Subcutaneous abdominal adipose tissue (tissue), 5 donors: Measurements from ENCODE around the gene ERMAP.

Experiments used
- H3K27ac ChIP-seq: one replicate; pipeline ENCODE4 v1.7.0; 2013; ENCODE audit warnings: low read depth, mild to moderate bottlenecking, inconsistent platforms, low read length, moderate library complexity
- H3K27me3 ChIP-seq, 5 donors: one replicate each; pipeline ENCODE4 v1.7.0; 2013; ENCODE audit warnings: low read length in 5 of 5, inconsistent platforms in 1 of 5; ENCODE audit not compliant: control insufficient read depth in 5 of 5, insufficient read depth in 4 of 5
- H3K36me3 ChIP-seq, 5 donors: one replicate each; pipeline ENCODE4 v1.7.0; 2013; ENCODE audit warnings: low read length in 5 of 5; ENCODE audit not compliant: control insufficient read depth in 5 of 5, insufficient read depth in 5 of 5
- H3K4me1 ChIP-seq, 5 donors: one replicate each; pipeline ENCODE4 v1.7.0; 2013; ENCODE audit warnings: low read length in 5 of 5, mild to moderate bottlenecking in 3 of 5, moderate library complexity in 1 of 5; ENCODE audit not compliant: control insufficient read depth in 5 of 5, insufficient read depth in 5 of 5
- H3K4me3 ChIP-seq, 5 donors: one replicate each; pipeline ENCODE4 v1.7.0; 2013; ENCODE audit warnings: low read length in 5 of 5, low read depth in 1 of 5
- H3K9ac ChIP-seq, 5 donors: one replicate each; pipeline ENCODE4 v1.7.0; 2013; ENCODE audit warnings: low read length in 5 of 5, mild to moderate bottlenecking in 4 of 5, moderate library complexity in 3 of 5
- H3K9me3 ChIP-seq, 5 donors: one replicate each; pipeline ENCODE4 v1.7.0; 2013; ENCODE audit warnings: low read length in 5 of 5; ENCODE audit not compliant: control insufficient read depth in 5 of 5
- donor health status: healthy.
- donor health status: healthy.
- donor health status: healthy.
- donor health status: healthy.
- donor health status: healthy.

ERMAP gene

GRCh38 chr1:42824481-42825035, 7.6 kb downstream of the ERMAP start:
- Histone ChIP-seq H3K27ac (no peak overlapping the region), H3K4me3 (no peak overlapping the region), H3K27me3 (no peaks in the 10 kb centered on the region), H3K9me3 (no peaks in the 10 kb centered on the region), H3K4me1 (peaks cover 0 to 19% (median 6%) of the 10 kb centered on the region in 5 donors), H3K9ac (no peak overlapping the region), H3K36me3 (peaks cover 0 to 8% (median 4%) of the 10 kb centered on the region in 5 donors)

- no peak overlapping the region for H3K4me3 ChIP-seq
- H3K27ac ChIP-seq = no peak overlapping the region
- H3K9ac ChIP-seq = no peak overlapping the region
- H3K4me1 ChIP-seq = peaks cover 0 to 19% (median 6%) of the 10 kb centered on the region in 5 donors
- H3K36me3 ChIP-seq = peaks cover 6 to 12% (median 8%) of the 10 kb centered on the region in 5 donors
- no peaks in the 10 kb centered on the region for H3K27me3 ChIP-seq
- H3K9me3 ChIP-seq = no peaks in the 10 kb centered on the region
These were observed 8.3 kb downstream of the ERMAP start for GRCh38 chr1:42825036-42825851.

GRCh38 chr1:42830631-42831030, 13.7 kb downstream of the ERMAP start:
- Histone ChIP-seq H3K27ac (no peak overlapping the region), H3K36me3 (peaks cover 8 to 36% (median 19%) of the 10 kb centered on the region in 5 donors), H3K4me1 (no peaks in the 10 kb centered on the region), H3K9me3 (no peaks in the 10 kb centered on the region), H3K9ac (no peak overlapping the region), H3K4me3 (no peak overlapping the region), H3K27me3 (no peaks in the 10 kb centered on the region)

GRCh38 chr1:42831273-42831672, 14.4 kb downstream of the ERMAP start:
- Histone ChIP-seq H3K27me3 (no peaks in the 10 kb centered on the region), H3K9ac (no peak overlapping the region), H3K4me3 (no peak overlapping the region), H3K36me3 (peaks cover 8 to 37% (median 19%) of the 10 kb centered on the region in 5 donors), H3K9me3 (no peaks in the 10 kb centered on the region), H3K27ac (no peak overlapping the region), H3K4me1 (no peaks in the 10 kb centered on the region)

- Histone ChIP-seq H3K9me3 (no peaks in the 10 kb centered on the region), H3K4me1 (peaks cover 0 to under 1% (median 0%) of the 10 kb centered on the region in 5 donors), H3K4me3 (no peak overlapping the region), H3K9ac (no peak overlapping the region), H3K27ac (no peak overlapping the region), H3K27me3 (no peaks in the 10 kb centered on the region), H3K36me3 (peaks cover 8 to 38% (median 19%) of the 10 kb centered on the region in 5 donors)
These were observed 15.8 kb downstream of the ERMAP start for GRCh38 chr1:42832641-42833240.

- Histone ChIP-seq H3K4me1 (peaks cover 0 to 6% (median 4%) of the 10 kb centered on the region in 5 donors), H3K27ac (no peak overlapping the region), H3K4me3 (no peak overlapping the region), H3K9me3 (no peaks in the 10 kb centered on the region), H3K36me3 (peaks cover 3 to 40% (median 23%) of the 10 kb centered on the region in 5 donors), H3K9ac (no peak overlapping the region), H3K27me3 (no peaks in the 10 kb centered on the region)
These were observed 17.1 kb downstream of the ERMAP start for GRCh38 chr1:42833981-42834380.

- Histone ChIP-seq H3K36me3 (peaks cover 0 to 40% (median 21%) of the 10 kb centered on the region in 5 donors), H3K4me1 (peaks cover 0 to 6% (median 4%) of the 10 kb centered on the region in 5 donors), H3K9ac (no peak overlapping the region), H3K27ac (no peak overlapping the region), H3K9me3 (no peaks in the 10 kb centered on the region), H3K27me3 (no peaks in the 10 kb centered on the region), H3K4me3 (no peak overlapping the region)
These were observed 17.9 kb downstream of the ERMAP start for GRCh38 chr1:42834803-42835202.

GRCh38 chr1:42835422-42835821, 18.5 kb downstream of the ERMAP start:
- Histone ChIP-seq H3K4me1 (peaks cover 0 to 6% (median 4%) of the 10 kb centered on the region in 5 donors), H3K36me3 (peaks cover 3 to 37% (median 15%) of the 10 kb centered on the region in 5 donors), H3K27ac (no peak overlapping the region), H3K4me3 (no peak overlapping the region), H3K9me3 (no peaks in the 10 kb centered on the region), H3K27me3 (no peaks in the 10 kb centered on the region), H3K9ac (no peak overlapping the region)

- peaks cover 3 to 46% (median 25%) of the 10 kb centered on the region in 5 donors for H3K36me3 ChIP-seq
- H3K9ac ChIP-seq = no peak overlapping the region
- H3K4me1 ChIP-seq = peaks cover 0 to 6% (median 4%) of the 10 kb centered on the region in 5 donors
- no peaks in the 10 kb centered on the region for H3K27me3 ChIP-seq
- H3K4me3 ChIP-seq = no peak overlapping the region
- H3K27ac ChIP-seq = no peak overlapping the region
- no peaks in the 10 kb centered on the region for H3K9me3 ChIP-seq
These were observed 20.8 kb downstream of the ERMAP start for GRCh38 chr1:42837709-42838108.
